ENCODE results near the gene ATRNL1. TPM values are rescaled to one million over a fixed set of nuclear protein-coding genes. Genes with fewer than 3 reads are reported as not detected.
"Not testable (repeated sequence)": the region's sequence is repeated elsewhere in the genome, so short reads cannot be mapped to it uniquely, and the experiment has no call there.

The ATRNL1 gene
- polyA plus RNA-seq, 3 donors, result 0.09 to 0.94 (median 0.34) TPM

- WGBS, 3 donors, result 88 to 89% (median 88%) methylated on average over 1 of the region's 1 CpG
- H3K27ac ChIP-seq (ENCODE audit: low read depth, low read length), result no peak overlapping the region
Measured at GRCh38 chr10:115660391-115660790, 567.2 kb downstream of the ATRNL1 start.

- H3K27ac ChIP-seq (ENCODE audit: low read depth, low read length), result no peak overlapping the region
Measured at GRCh38 chr10:115662422-115662821, 569.3 kb downstream of the ATRNL1 start.

GRCh38 chr10:115665549-115665948 is 572.4 kb downstream of the ATRNL1 start:
- H3K27ac ChIP-seq (ENCODE audit: low read depth, low read length), result no peak overlapping the region
- WGBS, 3 donors, result 74 to 92% (median 83%) methylated on average over 2 of the region's 2 CpGs

GRCh38 chr10:115674496-115674895 is 581.3 kb downstream of the ATRNL1 start:
- WGBS, 3 donors, result 50 to 84% (median 54%) methylated on average over 1 of the region's 1 CpG
- H3K27ac ChIP-seq (ENCODE audit: low read depth, low read length), result no peak overlapping the region

- WGBS, 3 donors, result 54 to 82% (median 75%) methylated on average over 4 of the region's 4 CpGs
- no peak overlapping the region for H3K27ac ChIP-seq (ENCODE audit: low read depth, low read length)
Measured at GRCh38 chr10:115696747-115697146, 603.6 kb downstream of the ATRNL1 start.

GRCh38 chr10:115706026-115706425 is 612.9 kb downstream of the ATRNL1 start:
- H3K27ac ChIP-seq (ENCODE audit: low read depth, low read length), result no peak overlapping the region

- 47 to 59% (median 57%) methylated on average over 2 of the region's 2 CpGs for WGBS, 3 donors
- no peak overlapping the region for H3K27ac ChIP-seq (ENCODE audit: low read depth, low read length)
Measured at GRCh38 chr10:115706488-115707076, 613.4 kb downstream of the ATRNL1 start.

- WGBS, 3 donors, result 87 to 95% (median 94%) methylated on average over 1 of the region's 1 CpG
- H3K27ac ChIP-seq (ENCODE audit: low read depth, low read length), result no peak overlapping the region
Measured at GRCh38 chr10:115710136-115710535, 617.0 kb downstream of the ATRNL1 start.

- WGBS, 3 donors, result 87 to 90% (median 89%) methylated on average over 1 of the region's 1 CpG
- no peak overlapping the region for H3K27ac ChIP-seq (ENCODE audit: low read depth, low read length)
Measured at GRCh38 chr10:115711306-115711705, 618.1 kb downstream of the ATRNL1 start.

- 89 to 94% (median 93%) methylated on average over 2 of the region's 2 CpGs for WGBS, 3 donors
- no peak overlapping the region for H3K27ac ChIP-seq (ENCODE audit: low read depth, low read length)
Measured at GRCh38 chr10:115720121-115720520, 627.0 kb downstream of the ATRNL1 start.

- WGBS, 3 donors, result 61 to 89% (median 86%) methylated on average over 5 of the region's 5 CpGs
- no peak overlapping the region for H3K27ac ChIP-seq (ENCODE audit: low read depth, low read length)
Measured at GRCh38 chr10:115727129-115727528, 634.0 kb downstream of the ATRNL1 start.

- WGBS, 3 donors, result 86 to 93% (median 87%) methylated on average over 1 of the region's 1 CpG
- no peak overlapping the region for H3K27ac ChIP-seq (ENCODE audit: low read depth, low read length)
Measured at GRCh38 chr10:115744089-115744488, 650.9 kb downstream of the ATRNL1 start.

- WGBS, 3 donors, result 33 to 75% (median 73%) methylated on average over 2 of the region's 2 CpGs
- no peak overlapping the region for H3K27ac ChIP-seq (ENCODE audit: low read depth, low read length)
Measured at GRCh38 chr10:115745943-115746342, 652.8 kb downstream of the ATRNL1 start.

- no peak overlapping the region for H3K27ac ChIP-seq (ENCODE audit: low read depth, low read length)
- 84 to 91% (median 89%) methylated on average over 2 of the region's 2 CpGs for WGBS, 3 donors
Measured at GRCh38 chr10:115747811-115748210, 654.6 kb downstream of the ATRNL1 start.

GRCh38 chr10:115758488-115758887 is 665.3 kb downstream of the ATRNL1 start:
- 57 to 76% (median 70%) methylated on average over 8 of the region's 8 CpGs for WGBS, 3 donors
- H3K27ac ChIP-seq (ENCODE audit: low read depth, low read length), result not testable (repeated sequence)

- H3K27ac ChIP-seq (ENCODE audit: low read depth, low read length), result no peak overlapping the region
- 81 to 96% (median 89%) methylated on average over 1 of the region's 1 CpG for WGBS, 3 donors
Measured at GRCh38 chr10:115760131-115760530, 667.0 kb downstream of the ATRNL1 start.

- no peak overlapping the region for H3K27ac ChIP-seq (ENCODE audit: low read depth, low read length)
- 41 to 90% (median 68%) methylated on average over 2 of the region's 2 CpGs for WGBS, 3 donors
Measured at GRCh38 chr10:115761166-115761565, 668.0 kb downstream of the ATRNL1 start.

- no peak overlapping the region for H3K27ac ChIP-seq (ENCODE audit: low read depth, low read length)
Measured at GRCh38 chr10:115762029-115762428, 668.9 kb downstream of the ATRNL1 start.

- H3K27ac ChIP-seq (ENCODE audit: low read depth, low read length), result no peak overlapping the region
Measured at GRCh38 chr10:115771755-115772154, 678.6 kb downstream of the ATRNL1 start.

- no peak overlapping the region for H3K27ac ChIP-seq (ENCODE audit: low read depth, low read length)
- 83 to 95% (median 94%) methylated on average over 1 of the region's 1 CpG for WGBS, 3 donors
Measured at GRCh38 chr10:115772606-115773005, 679.4 kb downstream of the ATRNL1 start.

- H3K27ac ChIP-seq (ENCODE audit: low read depth, low read length), result no peak overlapping the region
Measured at GRCh38 chr10:115773832-115774231, 680.7 kb downstream of the ATRNL1 start.

More at GRCh38 chr10:115773832-115774231, 680.7 kb downstream of the ATRNL1 start:
- WGBS, 3 donors, result 95 to 96% (median 95%) methylated on average over 2 of the region's 2 CpGs
